ENCODE data around the gene MCHR2. TPM values are rescaled to one million over a fixed set of nuclear protein-coding genes. Genes with fewer than 3 reads are reported as not detected.

MCHR2 gene
- total RNA-seq, 4 donors from 2014 or later, result not detected

DNA sequence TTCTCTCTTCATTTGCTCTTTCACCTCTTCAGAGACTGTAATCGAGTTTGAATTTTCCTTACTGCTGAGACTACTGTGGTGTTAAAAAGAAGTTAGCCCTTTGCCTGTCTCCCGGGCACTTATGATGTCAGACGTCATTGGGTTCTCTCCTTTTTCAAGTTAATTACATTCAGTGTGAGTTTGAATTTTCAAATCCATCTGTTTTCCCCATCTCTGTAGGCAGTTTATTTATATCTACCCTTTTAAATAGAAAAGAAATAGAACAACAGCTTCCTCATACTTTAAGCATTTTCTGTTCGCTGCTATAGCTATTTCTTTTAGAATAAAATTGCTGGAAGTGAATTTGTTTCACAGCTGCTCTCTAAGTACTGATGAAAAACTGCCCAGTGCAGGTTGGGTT is 81.4 kb downstream of the MCHR2 start:
- H3K27ac ChIP-seq, result no peak overlapping the region
- H3K27me3 ChIP-seq, result peaks cover 0 to 5% of the 10 kb centered on the region in 2 donors
- no peak for TF ChIP-seq POLR2A (IDR thresholded peaks at IDR 0.05)
- TF ChIP-seq, protein P1, sequence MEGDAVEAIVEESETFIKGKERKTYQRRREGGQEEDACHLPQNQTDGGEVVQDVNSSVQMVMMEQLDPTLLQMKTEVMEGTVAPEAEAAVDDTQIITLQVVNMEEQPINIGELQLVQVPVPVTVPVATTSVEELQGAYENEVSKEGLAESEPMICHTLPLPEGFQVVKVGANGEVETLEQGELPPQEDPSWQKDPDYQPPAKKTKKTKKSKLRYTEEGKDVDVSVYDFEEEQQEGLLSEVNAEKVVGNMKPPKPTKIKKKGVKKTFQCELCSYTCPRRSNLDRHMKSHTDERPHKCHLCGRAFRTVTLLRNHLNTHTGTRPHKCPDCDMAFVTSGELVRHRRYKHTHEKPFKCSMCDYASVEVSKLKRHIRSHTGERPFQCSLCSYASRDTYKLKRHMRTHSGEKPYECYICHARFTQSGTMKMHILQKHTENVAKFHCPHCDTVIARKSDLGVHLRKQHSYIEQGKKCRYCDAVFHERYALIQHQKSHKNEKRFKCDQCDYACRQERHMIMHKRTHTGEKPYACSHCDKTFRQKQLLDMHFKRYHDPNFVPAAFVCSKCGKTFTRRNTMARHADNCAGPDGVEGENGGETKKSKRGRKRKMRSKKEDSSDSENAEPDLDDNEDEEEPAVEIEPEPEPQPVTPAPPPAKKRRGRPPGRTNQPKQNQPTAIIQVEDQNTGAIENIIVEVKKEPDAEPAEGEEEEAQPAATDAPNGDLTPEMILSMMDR (IDR thresholded peaks at IDR 0.05), result no peak
- H3K4me1 ChIP-seq, result no peaks in the 10 kb centered on the region
- no peaks in the 10 kb centered on the region for H3K36me3 ChIP-seq
- H3K9me3 ChIP-seq, result no peaks in the 10 kb centered on the region
- intact Hi-C loops (cut with DNase I; ENCODE audit: low total_unique reads), result no loop called here
- no peak overlapping the region for H3K4me3 ChIP-seq
- DNase-seq, result no peak

DNA sequence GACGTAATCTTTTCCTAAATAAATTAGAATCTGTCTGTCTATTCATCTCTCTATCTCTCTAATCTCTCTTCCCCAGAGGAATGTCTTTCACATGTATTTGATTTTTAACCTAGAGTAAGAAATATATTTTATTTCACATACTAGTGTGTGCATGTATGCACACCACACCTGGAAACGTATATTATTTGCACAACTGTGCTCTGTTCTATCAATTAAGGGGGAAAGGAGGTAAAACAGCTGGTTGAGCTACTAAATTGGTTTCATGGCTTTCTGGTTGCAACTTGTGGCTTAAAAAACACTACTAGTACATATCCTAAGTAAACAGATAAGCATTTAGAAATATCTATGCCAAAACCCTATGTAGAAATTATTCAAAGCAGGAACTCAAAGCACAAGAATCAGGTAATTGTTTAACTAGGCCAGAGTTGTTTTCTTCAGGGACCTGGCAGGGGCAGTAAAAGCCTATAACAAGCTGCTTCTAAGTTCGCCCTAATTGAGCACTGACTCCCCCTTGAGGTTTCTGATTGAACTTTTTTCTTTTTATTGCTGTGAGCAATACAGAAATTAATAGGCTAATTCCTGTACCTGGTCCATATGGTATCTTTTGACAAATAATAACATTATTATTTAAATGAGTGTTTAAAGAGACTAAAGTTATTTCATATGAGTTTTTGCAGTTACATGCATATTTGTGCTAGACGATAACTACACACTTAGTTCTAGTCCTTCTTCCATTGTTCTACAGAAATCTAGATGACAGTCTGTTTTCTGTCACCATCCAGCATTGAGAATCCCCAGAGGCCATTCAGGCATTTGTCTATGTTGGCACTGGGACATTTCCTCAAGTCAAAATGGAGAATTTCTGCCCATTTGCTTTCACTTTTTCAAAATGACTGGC is 88.6 kb downstream of the MCHR2 start:
- Histone ChIP-seq H3K27me3 (peaks cover 0 to 5% of the 10 kb centered on the region in 2 donors), H3K27ac (no peak overlapping the region), H3K4me3 (no peak overlapping the region), H3K9me3 (no peaks in the 10 kb centered on the region), H3K36me3 (no peaks in the 10 kb centered on the region), H3K4me1 (no peaks in the 10 kb centered on the region)
- TF ChIP-seq POLR2A (IDR thresholded peaks at IDR 0.05), result no peak
- TF ChIP-seq, protein P1 (IDR thresholded peaks at IDR 0.05), result no peak
- intact Hi-C loops (cut with DNase I; ENCODE audit: low total_unique reads), result no loop called here
- no peak for DNase-seq

DNA sequence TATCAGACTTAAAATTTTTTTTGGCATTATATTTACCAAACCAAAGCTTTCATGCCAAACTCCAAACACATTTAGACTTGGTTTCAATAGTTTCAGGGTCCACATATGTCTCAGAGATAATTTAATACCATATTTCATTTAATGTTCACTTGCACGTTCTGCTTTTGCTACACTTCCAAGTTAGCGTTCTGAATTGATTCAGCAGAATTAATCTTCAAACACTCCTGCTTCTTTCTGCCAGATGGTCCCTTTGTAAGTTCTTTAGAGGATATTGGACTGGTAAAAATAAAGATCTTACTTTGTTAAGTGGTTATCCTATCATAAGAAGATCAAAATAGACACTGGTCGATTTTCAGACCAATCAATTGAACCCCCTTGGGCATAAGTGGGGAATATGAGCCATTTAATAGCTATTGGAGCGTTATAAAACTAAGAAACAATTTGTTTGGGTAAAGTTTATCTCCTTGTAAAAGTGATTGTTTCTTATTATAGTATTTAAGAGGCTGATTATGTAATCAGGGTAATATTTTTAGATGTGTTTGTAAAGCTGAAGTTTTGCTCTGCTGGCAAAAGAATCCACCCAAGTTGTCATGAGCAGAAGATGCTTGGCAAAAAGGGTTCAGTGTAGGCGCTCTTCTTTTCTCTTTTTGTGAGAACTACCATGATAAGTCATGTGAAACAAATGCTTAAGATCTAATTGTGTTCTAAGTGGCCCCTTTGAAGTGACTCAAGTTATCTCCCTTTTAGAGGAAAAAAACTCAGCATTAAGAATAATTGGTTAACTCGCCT is 92.2 kb downstream of the MCHR2 start:
- H3K9me3 ChIP-seq, result no peaks in the 10 kb centered on the region
- H3K4me3 ChIP-seq, result no peak overlapping the region
- no peak overlapping the region for H3K27ac ChIP-seq
- intact Hi-C loops (cut with DNase I; ENCODE audit: low total_unique reads), result no loop called here
- TF ChIP-seq, protein P1 (IDR thresholded peaks at IDR 0.05), result no peak
- H3K27me3 ChIP-seq, result no peaks in the 10 kb centered on the region
- no peaks in the 10 kb centered on the region for H3K36me3 ChIP-seq
- DNase-seq, result no peak
- H3K4me1 ChIP-seq, result no peaks in the 10 kb centered on the region

DNA sequence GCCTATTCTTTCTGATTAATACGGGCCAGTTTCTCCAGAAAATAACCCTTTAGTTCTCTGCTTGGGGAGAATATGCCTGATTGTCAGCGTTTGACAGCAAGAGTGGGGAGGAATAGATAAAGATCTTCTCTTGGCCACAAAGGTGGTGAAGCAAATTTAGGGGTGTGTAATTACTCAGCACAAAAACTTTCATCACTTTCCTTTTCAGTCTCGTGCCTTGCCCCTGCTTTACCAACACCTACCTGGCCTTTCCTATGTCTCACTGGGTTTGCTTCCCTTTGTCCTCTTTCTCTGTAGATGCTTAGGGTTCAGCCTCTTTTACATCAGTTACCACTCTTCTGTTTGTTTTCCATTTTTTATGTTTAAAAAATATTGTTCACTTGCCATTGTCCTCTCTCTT is 99.2 kb downstream of the MCHR2 start:
- Histone ChIP-seq H3K27me3 (no peaks in the 10 kb centered on the region), H3K36me3 (no peaks in the 10 kb centered on the region), H3K4me3 (no peak overlapping the region), H3K4me1 (no peaks in the 10 kb centered on the region), H3K27ac (no peak overlapping the region), H3K9me3 (no peaks in the 10 kb centered on the region)
- DNase-seq, result no peak
- intact Hi-C loops (cut with DNase I; ENCODE audit: low total_unique reads), result no loop called here
- no peak for TF ChIP-seq POLR2A (IDR thresholded peaks at IDR 0.05)
- TF ChIP-seq, protein P1 (IDR thresholded peaks at IDR 0.05), result no peak

DNA sequence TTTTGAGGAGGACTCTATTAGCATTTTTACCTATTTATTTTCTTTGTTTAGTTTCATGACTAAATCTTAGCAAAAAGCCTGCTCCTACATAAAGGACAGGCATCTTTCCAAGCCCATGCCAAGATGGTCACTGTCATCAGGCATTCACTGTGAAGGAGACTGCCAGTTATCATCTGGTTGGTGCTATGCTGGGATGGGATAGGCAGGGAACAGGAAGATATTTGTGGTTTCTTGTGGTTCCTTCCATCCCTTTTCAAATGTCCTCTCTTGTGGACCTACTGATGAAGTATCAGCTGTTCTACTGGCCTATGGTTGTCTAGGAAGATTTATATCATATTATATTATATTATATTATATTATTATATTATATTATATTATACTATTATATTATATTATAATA is 107.0 kb downstream of the MCHR2 start:
- TF ChIP-seq, protein P1 (IDR thresholded peaks at IDR 0.05), result no peak
- intact Hi-C loops (cut with DNase I; ENCODE audit: low total_unique reads), result no loop called here
- no peaks in the 10 kb centered on the region for H3K4me1 ChIP-seq

More for the DNA sequence above, 107.0 kb downstream of the MCHR2 start:
- H3K36me3 ChIP-seq, result no peaks in the 10 kb centered on the region
- no peaks in the 10 kb centered on the region for H3K27me3 ChIP-seq
- no peak overlapping the region for H3K27ac ChIP-seq
- H3K4me3 ChIP-seq, result no peak overlapping the region
- DNase-seq, result no peak
- H3K9me3 ChIP-seq, result no peaks in the 10 kb centered on the region
